Activated CD4-positive, alpha-beta T cell treated with anti-CD3 and anti-CD28 coated beads, Interleukin-2, amount 50 U/mL, for 4 hours (primary cell): ENCODE results near the gene USP22.

Experiments
- DNase-seq, 2 experiments: peaks; one replicate each; pipeline ENCODE4 v3.0.0-alpha.2; 2020

The USP22 gene

GRCh38 chr17:21018894-21019293, 23.9 kb downstream of the USP22 start:
- no peak for DNase-seq

- DNase-seq: no peak
Measured at GRCh38 chr17:21017861-21018260, 24.9 kb downstream of the USP22 start.

GRCh38 chr17:21017256-21017655, 25.6 kb downstream of the USP22 start:
- no peak for DNase-seq

- no peak for DNase-seq
Measured at GRCh38 chr17:21016826-21017225, 26.0 kb downstream of the USP22 start.

- DNase-seq: no peak
Measured at GRCh38 chr17:21015564-21015963, 27.2 kb downstream of the USP22 start.

GRCh38 chr17:21014498-21014897, 28.3 kb downstream of the USP22 start:
- no peak for DNase-seq

GRCh38 chr17:21013983-21014382, 28.8 kb downstream of the USP22 start:
- no peak for DNase-seq

- DNase-seq: no peak
Measured at GRCh38 chr17:21012736-21013135, 30.1 kb downstream of the USP22 start.

GRCh38 chr17:21010705-21011596, 31.9 kb downstream of the USP22 start:
- DNase-seq: no peak

GRCh38 chr17:21008992-21009671, 33.7 kb downstream of the USP22 start:
- DNase-seq: no peak

- no peak for DNase-seq
Measured at GRCh38 chr17:21008160-21008915, 34.5 kb downstream of the USP22 start.

- DNase-seq: no peak
Measured at GRCh38 chr17:21007646-21008045, 35.2 kb downstream of the USP22 start.

- DNase-seq: no peak
Measured at GRCh38 chr17:21005803-21006202, 37.0 kb downstream of the USP22 start.

GRCh38 chr17:21005367-21005766, 37.4 kb downstream of the USP22 start:
- DNase-seq: no peak

GRCh38 chr17:21004016-21004930, 38.5 kb downstream of the USP22 start:
- no peak for DNase-seq

GRCh38 chr17:21003007-21003621, 39.7 kb downstream of the USP22 start:
- no peak for DNase-seq

GRCh38 chr17:21002309-21003006, 40.4 kb downstream of the USP22 start:
- no peak for DNase-seq

- no peak for DNase-seq
Measured at GRCh38 chr17:21001813-21002221, 41.0 kb downstream of the USP22 start.

- no peak for DNase-seq
Measured at GRCh38 chr17:21001111-21001812, 41.5 kb downstream of the USP22 start.

- DNase-seq: no peak
Measured at GRCh38 chr17:20999841-21000532, 42.8 kb downstream of the USP22 start.
